ENCODE data around the gene CRACR2A.

CRACR2A gene

DNA sequence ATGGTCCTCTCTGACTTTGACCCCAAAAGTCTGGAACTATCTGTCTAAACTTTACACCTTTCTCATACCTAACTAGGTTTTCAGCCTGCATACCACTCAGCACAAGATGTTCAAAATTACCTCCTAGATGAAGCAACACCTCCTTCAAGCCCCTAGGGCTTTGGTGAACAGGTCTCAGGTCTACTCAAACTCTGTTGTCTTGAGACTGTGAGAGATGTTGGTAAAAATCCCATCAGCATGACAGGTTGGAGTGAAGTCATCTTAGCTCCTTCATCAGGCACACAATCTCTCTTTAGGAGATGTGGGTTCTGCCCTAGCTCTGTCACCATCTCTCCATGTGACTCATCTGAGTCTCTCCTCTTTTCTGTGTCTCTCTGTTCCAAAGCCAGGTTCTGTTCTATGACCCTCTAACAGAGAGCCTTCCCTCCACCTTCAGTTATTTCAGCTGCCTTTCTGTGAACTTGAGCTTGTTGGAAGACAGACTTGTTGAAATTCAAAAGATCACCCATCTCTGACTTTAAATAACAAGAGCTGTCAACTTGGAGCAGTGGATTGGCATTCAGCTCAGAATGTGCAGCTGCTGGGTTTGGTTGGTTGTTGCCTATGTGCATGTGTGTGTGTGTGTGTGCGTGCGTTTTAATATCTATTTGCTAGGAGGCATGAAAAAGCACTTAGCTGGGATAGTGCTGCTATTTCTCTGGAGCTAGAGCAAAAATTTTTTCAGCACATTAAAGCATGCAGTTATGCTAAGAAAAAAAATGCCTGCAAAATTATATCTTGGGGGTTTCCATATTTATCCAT, 130.7 kb downstream of the CRACR2A start:
- DNase-seq (ENCODE audit: low spot score) = no peak

DNA sequence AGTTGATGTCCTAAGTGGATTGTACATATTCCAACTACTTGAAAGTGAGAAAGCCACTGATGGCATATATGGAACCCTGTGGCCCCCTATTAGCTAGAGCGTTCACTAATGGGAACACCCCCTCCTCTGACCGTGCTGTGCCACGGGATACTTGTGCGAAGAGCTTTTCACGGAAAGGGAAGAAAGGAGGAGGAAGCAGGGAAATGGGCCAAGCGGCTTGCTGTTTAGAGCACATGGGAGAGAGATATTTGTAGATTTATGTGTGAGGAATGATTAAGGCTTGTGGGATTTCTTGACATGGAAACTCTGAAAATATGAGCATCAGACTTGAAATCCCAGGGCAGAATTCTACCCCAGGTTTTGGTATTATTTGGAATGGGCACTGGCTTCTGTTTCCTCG, 132.1 kb downstream of the CRACR2A start:
- DNase-seq (ENCODE audit: low spot score) = no peak

DNA sequence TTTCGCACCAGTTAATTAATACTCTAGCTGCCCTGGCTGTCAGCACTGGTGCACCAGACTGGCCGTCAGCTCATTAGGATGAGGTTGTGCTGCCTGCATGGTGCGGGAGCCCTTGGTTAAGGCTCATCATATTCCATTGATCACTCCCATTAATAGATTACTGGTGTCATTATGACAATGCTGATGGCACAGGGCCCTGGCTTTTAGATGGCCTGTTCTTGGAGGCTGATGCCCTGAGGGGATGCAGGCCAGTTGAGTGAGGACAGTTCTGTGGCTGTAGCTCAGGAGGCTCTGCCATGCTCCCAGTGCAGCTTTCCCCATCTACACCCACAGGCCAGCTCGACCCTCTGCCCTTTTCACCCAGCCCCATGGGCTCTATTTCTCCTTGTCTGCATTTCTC, 135.3 kb downstream of the CRACR2A start:
- DNase-seq (ENCODE audit: low spot score) = no peak

DNA sequence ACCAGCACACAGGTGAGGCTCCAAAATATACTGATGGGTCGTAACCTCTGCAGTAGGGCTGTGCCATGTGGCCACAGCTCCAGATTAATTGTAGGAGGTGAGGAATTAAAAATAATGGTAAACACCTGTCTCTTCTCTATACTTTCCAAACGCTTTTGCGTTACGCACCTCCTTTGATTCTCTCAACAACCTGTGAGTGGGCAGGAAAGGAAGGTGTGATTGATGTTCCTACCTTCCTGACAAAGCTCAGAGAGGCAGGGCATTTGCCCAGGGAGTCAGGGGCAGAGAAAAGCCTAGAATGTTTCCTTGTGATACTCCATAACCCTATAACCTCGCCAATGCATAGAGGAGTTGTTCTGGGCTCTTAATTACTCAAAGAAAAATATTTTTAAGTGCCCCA, 137.0 kb downstream of the CRACR2A start:
- no peak for DNase-seq (ENCODE audit: low spot score)

DNA sequence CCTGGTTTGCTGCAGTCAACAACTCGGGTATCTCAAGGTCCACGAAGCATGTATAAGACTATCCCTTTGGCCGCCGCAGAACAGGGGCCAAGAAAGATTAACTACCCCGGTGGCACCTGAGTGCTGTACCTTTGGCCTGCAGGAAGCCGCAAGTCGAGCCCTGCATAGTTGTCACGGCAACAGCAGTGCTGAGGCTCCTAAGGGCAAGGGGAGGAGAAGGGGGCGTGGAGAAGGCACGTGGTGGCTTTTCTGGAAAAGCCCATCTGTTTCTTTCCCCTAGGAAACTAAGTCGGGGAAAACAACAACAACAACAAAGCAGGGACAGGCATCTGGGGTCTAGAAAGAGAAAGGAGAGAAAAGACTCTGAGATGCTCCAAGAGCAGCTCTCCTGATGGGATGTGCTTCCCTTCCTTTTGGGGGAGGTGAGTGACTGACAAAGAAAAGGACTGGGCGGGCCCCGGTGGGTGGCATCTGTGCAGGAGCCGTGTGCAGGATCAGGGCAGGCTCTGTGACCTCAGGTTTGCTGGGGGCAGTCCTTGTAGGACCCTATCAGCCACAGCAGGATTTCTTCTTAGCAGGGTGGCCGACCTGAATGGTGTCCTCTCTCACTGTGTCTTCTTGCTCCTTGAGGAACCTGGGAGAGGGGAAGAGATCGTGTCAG, 138.0 kb downstream of the CRACR2A start:
- no peak for DNase-seq (ENCODE audit: low spot score)

DNA sequence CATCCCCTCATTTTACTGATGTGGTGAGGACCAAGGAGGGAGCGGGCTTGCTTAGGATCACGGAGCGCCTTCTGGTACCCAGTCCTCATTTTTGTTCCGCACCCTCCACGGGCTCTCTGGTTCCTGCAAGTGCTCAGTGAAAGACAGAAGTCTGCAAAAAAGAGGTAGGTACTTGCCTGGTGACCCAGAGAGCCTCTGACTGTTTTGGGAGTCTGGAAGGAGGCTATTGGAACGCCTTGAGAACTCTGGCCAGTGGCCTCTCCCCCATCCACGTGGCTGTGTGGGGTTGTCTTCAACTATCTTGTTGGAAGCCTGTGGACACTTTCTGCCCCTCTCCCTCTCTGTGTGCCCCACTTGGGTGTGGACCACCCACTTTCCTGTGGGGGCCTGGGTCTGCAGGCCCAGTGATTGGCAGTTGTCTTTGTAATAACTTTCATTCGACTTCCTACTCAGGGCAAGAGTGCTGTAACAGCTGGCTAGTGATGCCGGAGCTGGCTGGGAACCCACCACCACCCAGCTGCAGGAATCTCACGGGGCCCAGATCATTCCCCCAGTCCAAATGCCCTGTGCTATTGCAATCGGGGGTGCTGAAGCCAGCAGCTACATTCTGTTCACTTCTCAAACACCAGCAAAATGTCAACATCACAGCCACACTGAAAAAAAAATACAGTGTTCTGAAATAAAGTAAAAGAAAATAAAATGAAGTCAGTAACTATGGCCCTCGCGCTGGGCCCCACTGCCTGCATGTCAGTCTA, 139.1 kb downstream of the CRACR2A start:
- DNase-seq (ENCODE audit: low spot score) = no peak

DNA sequence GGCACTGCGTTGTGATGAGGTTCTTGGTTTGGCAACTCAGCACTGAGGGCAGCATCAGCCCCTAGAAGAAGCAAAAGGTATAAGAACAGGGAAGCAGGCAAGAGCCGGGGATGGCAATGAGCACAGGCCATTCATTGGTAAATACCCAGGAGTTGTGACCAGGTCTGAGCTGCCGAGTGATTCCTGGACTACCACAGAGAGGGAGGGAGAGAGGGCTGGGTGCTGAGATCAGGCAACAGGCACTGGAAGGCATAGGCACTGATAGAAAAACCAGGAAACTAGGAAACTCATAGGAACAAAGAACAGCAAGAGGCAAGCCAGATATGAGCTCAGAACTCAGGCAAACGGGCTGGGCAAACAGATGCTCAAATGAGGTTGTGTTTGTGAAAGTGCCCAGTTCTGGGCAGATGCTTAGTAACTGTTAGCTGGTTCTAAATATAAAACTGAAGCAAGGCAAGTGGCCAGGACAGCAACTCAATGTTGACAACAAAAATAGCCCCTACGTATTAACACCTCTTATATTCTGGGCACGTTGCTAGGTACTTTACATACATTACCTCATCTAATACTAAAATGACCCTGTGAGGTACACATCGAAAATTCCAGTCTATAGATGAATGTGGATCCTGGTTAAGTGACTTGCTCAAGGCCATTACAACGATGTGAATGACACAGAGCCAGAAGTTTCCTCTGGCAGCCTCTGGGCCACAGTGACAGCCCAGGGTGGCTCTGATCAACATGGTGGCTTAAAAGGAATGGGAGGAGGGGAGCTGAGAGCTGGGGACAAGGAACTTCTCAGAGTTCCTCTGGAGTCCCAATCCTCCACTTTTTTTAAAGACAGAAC, 140.8 kb downstream of the CRACR2A start:
- DNase-seq (ENCODE audit: low spot score) = no peak

DNA sequence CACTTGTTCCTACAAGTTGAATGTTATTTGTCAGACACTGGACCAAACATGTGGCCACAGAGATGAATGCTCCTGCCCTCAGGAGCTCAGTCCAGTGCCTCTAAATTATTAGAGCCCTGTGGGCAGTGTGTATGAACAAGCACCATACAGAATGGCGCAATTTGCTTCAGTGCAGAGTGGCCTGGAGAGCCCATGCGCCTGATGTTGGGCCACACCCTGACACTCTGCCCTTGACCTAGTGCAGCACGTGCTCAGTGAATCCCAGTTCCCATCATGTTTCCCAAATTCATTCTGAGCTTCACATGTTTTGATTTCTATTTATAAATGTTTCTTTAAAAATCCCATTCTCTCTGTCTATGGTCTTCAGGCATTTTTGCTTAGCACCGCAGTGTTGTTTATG, 145.1 kb downstream of the CRACR2A start:
- no peak for DNase-seq (ENCODE audit: low spot score)

DNA sequence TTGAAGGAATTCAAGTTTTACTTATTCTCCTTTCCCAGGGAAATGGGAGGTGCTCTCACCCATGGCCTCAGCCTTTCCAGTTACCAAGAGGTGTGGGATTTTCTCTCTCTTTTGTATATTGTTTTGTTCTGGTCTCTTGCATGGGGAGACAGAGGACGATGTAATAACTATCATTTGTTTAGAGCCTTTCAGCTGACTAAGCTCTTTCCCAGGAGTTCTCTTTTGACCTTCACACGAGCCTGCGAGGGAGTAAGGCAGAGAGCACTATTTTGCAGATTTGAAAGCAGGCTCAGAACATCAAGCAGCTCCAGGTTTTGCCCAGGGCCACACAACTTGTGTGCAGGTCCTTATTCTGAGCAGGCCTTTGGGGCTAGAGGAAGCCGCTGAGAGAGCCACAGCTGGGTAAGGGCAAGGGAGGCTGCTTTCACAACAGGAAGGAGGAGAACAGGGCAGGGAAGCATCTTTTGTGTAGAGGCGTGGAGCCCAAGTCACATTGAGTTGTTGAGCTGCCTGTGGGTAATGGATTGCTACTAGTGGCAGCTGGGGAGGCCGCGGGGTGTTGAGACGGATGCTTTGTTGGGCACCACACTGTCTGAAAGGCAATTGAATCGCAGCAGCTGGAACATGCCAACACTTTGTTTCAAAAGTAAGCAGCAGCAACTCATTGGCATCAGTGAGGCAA, 145.7 kb downstream of the CRACR2A start:
- no peak for DNase-seq (ENCODE audit: low spot score)

DNA sequence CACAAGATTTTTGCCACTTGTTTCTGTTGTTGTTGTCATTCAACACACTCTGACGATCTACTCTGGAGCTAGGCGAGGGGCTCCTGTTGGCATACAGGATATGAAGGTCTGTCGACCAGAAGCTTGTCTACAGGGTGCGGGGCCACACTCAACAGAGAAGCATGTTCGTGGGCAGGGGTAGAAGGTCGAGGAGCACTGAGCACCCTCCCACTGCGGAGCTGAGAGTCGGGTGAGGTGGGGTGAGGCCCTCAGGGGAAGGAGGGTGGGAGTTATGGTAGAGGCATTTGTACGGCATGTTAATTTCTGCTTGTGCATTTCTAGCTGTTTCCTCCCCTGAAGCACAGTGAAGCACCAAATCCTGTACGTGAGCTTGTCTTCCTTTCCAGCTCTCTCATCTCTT, 146.8 kb downstream of the CRACR2A start:
- no peak for DNase-seq (ENCODE audit: low spot score)

DNA sequence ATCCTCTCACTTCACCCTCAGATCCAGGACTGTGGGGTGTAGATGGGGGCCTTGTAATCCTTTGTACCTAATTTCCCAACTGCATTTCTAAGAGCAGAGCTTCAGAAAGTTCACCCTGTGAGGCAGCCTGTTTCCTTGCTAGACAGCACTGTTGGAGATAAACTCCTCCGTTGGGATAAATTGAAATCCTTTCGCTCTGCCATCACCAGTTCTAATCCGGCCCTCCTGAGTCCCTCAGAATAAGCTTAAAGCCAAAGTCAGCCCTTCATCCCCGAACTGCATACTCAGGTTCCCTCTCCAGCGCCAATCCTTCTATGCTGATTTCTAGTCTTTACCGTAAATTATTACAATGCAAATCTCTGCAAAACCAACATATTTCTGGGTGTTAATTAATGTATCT, 147.2 kb downstream of the CRACR2A start:
- DNase-seq (ENCODE audit: low spot score) = no peak

DNA sequence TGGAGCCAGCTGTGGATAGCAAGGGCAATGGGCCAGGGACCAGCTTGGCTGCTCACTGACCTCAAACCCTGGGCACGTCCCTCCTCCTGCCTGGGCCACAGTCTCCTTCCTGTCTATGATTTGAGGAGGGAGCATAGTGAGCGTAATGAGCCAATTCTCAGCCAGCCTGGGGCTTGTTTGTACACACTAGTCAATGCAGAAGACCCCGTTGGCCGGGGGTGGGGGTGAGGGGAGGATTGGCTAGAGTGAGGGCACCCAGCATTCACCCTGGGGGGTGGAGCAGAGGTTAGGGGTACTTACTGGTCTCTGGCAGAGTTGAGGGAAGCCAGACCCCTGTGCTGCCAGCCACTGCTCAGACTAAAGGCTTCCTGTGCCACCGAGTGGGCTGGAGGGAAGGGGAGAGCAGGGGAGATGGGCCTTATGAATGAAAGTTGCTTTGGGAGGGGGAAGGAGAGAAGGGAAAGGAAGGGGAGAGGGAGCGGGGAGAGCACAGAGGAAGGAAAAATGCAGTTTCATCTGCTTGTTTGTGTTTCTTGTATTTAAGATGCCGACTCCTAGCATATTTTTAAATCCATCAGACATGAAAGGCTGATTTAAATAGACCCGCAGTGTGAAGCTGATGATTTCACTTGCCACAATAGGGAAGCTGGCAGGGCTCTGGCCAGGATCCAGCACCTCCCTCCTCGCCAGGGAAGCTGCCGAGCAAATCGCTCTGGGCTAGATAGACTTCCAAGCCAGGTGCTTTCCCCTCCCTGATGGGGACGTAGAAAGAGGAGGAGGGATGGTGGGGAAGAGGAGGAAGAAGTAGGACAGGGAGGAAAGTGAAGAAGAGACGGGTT, 147.9 kb downstream of the CRACR2A start:
- DNase-seq (ENCODE audit: low spot score) = peak; percentile 19

DNA sequence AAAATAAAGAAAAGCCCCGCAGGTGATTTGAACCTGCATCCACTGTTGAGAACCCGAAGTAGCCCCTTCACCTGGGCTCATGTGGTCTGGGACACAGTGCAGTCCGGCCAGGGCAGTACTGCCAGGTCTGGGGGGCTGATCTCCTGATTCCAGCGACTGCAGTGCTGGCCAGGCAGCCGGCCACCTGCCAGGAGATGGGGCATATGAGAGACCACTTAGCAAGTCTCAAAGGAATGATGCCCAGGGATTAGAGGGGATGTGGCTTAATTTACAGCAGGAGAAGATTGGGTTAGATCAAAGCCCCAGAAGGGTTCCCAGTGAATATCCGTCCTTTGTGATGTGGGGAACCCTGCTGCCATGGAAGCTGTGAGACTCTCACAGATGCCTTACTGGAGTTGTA, 148.6 kb downstream of the CRACR2A start:
- DNase-seq (ENCODE audit: low spot score) = no peak

DNA sequence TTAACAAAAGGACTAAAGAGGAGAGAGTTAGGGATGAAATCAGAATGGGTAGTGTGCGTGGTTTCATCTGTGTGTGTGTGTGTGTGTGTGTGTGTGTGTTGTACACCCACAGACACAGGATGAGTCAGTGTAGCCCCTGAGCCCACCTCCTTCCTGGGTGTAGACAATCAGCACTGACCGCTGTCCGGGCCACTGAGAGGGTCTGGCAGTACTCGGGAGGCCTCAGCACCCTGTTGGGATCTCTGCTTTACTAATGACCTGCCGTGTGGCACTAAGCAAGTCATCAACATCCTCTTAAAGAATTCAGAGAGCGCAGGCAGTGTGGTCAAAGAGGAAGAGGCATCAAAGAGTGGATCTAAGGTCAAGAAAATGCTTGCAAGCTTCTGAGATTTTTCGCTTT, 149.3 kb downstream of the CRACR2A start:
- DNase-seq (ENCODE audit: low spot score) = no peak

DNA sequence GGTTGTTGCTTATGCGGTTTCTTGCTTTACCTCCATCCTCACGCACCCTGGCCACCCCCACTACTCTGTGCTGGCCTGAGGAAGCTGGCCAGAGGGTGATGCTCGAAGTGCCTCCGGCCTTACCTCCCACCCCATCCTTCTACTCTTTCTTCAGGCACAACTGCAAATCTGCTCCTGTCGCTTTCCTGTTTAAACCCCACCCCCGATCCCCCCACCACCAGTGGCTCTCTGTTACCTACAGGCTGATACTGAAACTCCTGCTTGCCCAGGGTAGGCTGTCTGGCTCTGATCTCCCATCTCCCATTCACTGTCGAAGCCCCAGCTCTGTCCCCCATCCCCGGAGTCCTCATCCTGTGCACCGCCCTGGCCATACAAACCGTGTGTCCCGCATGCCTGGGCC, 150.4 kb downstream of the CRACR2A start:
- DNase-seq (ENCODE audit: low spot score) = no peak

DNA sequence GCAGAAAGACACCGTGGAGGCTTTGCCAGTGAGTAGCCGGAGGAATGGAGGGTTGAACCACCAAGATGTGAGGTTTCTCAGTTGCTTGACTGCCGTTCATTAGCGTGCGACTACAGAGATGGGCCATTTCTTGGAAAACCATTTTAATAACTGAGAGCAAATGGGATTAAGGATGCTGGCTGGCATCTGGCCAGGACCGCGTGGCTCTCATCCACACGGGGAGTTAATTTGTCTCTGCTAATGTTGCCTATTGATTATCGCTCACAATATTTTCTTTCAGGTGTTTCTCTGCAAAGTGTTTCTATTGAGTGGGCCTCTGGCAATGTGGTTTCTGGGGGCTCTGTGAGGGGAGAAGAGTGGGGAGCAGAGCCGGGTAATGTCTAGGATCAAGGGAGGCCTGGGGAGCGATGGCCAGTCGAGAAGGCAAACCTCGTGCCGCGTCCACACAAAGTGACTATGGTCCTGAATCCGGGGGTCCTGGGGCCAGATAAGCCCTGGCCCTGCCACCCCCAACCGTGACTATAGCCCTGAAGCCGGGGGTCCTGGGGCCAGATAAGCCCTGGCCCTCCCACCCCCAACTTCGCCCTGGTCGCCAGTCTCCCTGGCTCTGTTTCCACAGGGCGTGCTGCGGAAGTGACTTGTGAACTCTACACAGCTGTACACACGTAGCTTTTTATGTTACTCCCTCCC, 151.3 kb downstream of the CRACR2A start:
- no peak for DNase-seq (ENCODE audit: low spot score)

DNA sequence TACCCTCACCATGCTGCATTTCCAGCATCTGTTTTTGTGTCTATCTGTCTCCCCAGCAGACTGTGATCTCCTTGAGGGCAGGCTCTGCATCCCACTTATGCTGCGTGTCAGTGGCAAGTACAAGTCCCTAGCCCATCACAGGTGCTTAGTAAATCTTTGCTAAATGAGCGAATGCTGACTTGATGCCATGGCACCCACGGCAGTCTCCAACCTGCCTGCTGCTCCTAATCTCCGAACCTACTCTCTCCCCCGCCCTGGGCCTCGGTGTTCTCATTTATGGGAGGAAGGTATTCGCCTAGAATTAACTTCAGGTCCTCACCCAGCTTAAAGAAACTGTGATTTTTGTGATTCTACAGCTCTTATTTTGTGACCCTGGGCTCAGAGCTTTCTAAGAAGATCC, 152.0 kb downstream of the CRACR2A start:
- no peak for DNase-seq (ENCODE audit: low spot score)

DNA sequence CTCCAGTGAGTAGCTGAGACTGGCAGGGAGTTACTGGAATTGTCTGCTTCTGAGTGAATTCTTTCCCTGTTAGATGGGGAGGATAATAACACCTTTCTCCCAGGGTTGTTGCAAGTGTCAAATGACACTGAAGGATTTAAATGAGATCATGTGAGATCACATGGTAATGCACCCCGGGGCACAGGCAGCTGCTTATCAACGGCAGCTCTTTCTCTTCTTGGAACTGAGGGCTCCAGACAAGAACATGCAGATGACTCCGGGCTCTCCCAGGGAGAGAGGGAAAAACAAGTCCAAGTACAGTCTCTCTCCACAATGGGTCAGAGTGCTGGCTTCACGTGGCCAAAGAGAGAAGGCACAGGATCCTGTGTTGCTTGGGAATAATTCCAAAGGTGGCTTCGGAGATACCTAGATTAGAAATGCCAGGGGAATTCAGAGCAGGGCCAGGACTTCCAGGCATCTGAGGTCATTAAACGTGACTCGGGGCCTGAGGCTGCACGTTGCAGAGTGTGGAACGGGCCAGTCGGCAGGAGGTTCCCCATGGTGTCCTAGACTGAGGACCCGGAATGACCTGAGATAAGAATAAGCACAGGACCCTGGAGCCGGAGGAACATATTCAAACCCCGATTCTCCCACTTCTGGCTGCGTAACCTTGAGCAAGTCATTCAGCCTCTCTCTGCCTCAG, 152.7 kb downstream of the CRACR2A start:
- DNase-seq (ENCODE audit: low spot score) = no peak
